DND-41 (cell line): ENCODE measurements around the gene COX14.
"Not testable (repeated sequence)": the region's sequence is repeated elsewhere in the genome, so short reads cannot be mapped to it uniquely, and the experiment has no call there.

Experiments used
- ATAC-seq: fragments of 200-7000 bp; cut with Tn5 transposase; 3 replicates; pipeline ENCODE4 v1.9.1; 2021; ENCODE audit warnings: low read depth; ENCODE audit not compliant: insufficient read depth
- DNase-seq: peaks from one replicate; pipeline ENCODE4 v3.0.0-alpha.2; 2020
- H2AFZ ChIP-seq: 2 replicates; pipeline ENCODE4 v1.6.0; 2012; ENCODE audit warnings: low read depth, low read length
- H3K27ac ChIP-seq: 2 replicates; pipeline ENCODE4 v1.5.1; 2012; ENCODE audit warnings: low read length, inconsistent platforms
- H3K27me3 ChIP-seq: fragments of 200-600 bp; sonication (generic); 2 replicates; pipeline ENCODE4 v1.6.0; 2012; ENCODE audit warnings: low read length, mild to moderate bottlenecking, inconsistent platforms; ENCODE audit not compliant: insufficient read depth, poor library complexity
- H3K36me3 ChIP-seq: 2 replicates; pipeline ENCODE4 v1.5.1; 2012; ENCODE audit warnings: low read length, inconsistent platforms; ENCODE audit not compliant: insufficient read depth
- H3K4me1 ChIP-seq: 2 replicates; pipeline ENCODE4 v1.5.1; 2012; ENCODE audit warnings: mild to moderate bottlenecking, low read length; ENCODE audit not compliant: insufficient read depth
- H3K4me2 ChIP-seq: 2 replicates; pipeline ENCODE4 v1.6.0; 2012; ENCODE audit warnings: mild to moderate bottlenecking, moderate library complexity, low read length, inconsistent platforms; ENCODE audit not compliant: insufficient read depth
- H3K4me3 ChIP-seq, 2 experiments: fragments of 200-600 bp in 1 of 2; shearing (Covaris generic) in 1 of 2; 2 replicates each; pipeline ENCODE4 v1.5.1; 2012 to 2016; ENCODE audit warnings: inconsistent platforms in 2 of 2, low read length in 2 of 2, mild to moderate bottlenecking in 2 of 2, low read depth in 1 of 2, moderate library complexity in 1 of 2
- H3K79me2 ChIP-seq: 2 replicates; pipeline ENCODE4 v1.6.0; 2012; ENCODE audit warnings: low read length, inconsistent platforms; ENCODE audit not compliant: insufficient read depth
- H3K9ac ChIP-seq: 2 replicates; pipeline ENCODE4 v1.6.0; 2012; ENCODE audit warnings: low read depth, mild to moderate bottlenecking, inconsistent platforms, low read length, moderate library complexity
- H3K9me3 ChIP-seq: 2 replicates; pipeline ENCODE4 v1.5.1; 2012; ENCODE audit warnings: low read length, moderate library complexity, mild to moderate bottlenecking, inconsistent platforms; ENCODE audit not compliant: insufficient read depth, severe bottlenecking
- H4K20me1 ChIP-seq: 2 replicates; pipeline ENCODE4 v1.6.0; 2012; ENCODE audit warnings: low read length; ENCODE audit not compliant: insufficient read depth
- CTCF ChIP-seq: IDR thresholded peaks from 2 replicates; pipeline ENCODE4 v1.5.1; 2012; ENCODE audit warnings: borderline replicate concordance, low read length, moderate library complexity, mild to moderate bottlenecking; ENCODE audit not compliant: poor library complexity, severe bottlenecking; ENCODE audit errors: extremely low read depth
- EZH2 ChIP-seq: IDR thresholded peaks from 3 replicates; pipeline ENCODE4 v1.6.1; 2012; ENCODE audit warnings: borderline replicate concordance, low read depth, mild to moderate bottlenecking, moderate library complexity, low read length, inconsistent platforms; ENCODE audit not compliant: severe bottlenecking

COX14 gene

GRCh38 chr12:50082644-50083043, 29.4 kb upstream of the COX14 start:
- Histone ChIP-seq H3K9ac (no peak overlapping the region), H3K36me3 (peaks cover 18% of the 10 kb centered on the region), H3K27me3 (no peaks in the 10 kb centered on the region), H3K4me1 (peaks cover 35% of the 10 kb centered on the region), H3K27ac (no peak overlapping the region), H2AFZ (no peak overlapping the region), H3K9me3 (no peaks in the 10 kb centered on the region), H4K20me1 (peaks cover 14% of the 10 kb centered on the region), H3K4me3 (no peak overlapping the region), H3K4me2 (no peak overlapping the region), H3K79me2 (peaks cover 33% of the 10 kb centered on the region)
- DNase-seq = no peak
- no peak for ATAC-seq
- TF ChIP-seq CTCF (no peak), EZH2 (no peak)

GRCh38 chr12:50083301-50083700, 28.7 kb upstream of the COX14 start:
- Histone ChIP-seq H3K79me2 (peaks cover 33% of the 10 kb centered on the region), H3K4me1 (peaks cover 41% of the 10 kb centered on the region), H2AFZ (peak overlapping the region; percentile 41; the same call in 1 of the 2 replicates), H3K4me2 (peak overlapping the region; percentile 75), H3K9ac (no peak overlapping the region), H3K27ac (peak overlapping the region; percentile 3; the same call in 1 of the 2 replicates), H4K20me1 (peaks cover 14% of the 10 kb centered on the region), H3K36me3 (peaks cover 25% of the 10 kb centered on the region), H3K4me3 (no peak overlapping the region), H3K9me3 (no peaks in the 10 kb centered on the region), H3K27me3 (no peaks in the 10 kb centered on the region)
- TF ChIP-seq EZH2 (no peak), CTCF (no peak)
- no peak for ATAC-seq
- DNase-seq = no peak

GRCh38 chr12:50084409-50084774, 27.6 kb upstream of the COX14 start:
- Histone ChIP-seq H3K9ac (peak overlapping the region; percentile 79), H4K20me1 (peaks cover 22% of the 10 kb centered on the region), H3K4me2 (peak overlapping the region; percentile 75), H2AFZ (peak overlapping the region; percentile 99), H3K36me3 (peaks cover 35% of the 10 kb centered on the region), H3K4me3 (peak overlapping the region; percentile 80 to 98), H3K79me2 (peaks cover 44% of the 10 kb centered on the region), H3K27ac (peak overlapping the region; percentile 88), H3K4me1 (peaks cover 43% of the 10 kb centered on the region)
- peak; percentile 28 for DNase-seq
- not testable (repeated sequence) for H3K27me3 ChIP-seq, ATAC-seq, H3K9me3 ChIP-seq

GRCh38 chr12:50084775-50085614, 27.0 kb upstream of the COX14 start, which contains the start of gene SMARCD1:
Gene SMARCD1, plus strand, starts transcription at chr12:50085342. Its CDS starts 28 bp downstream, at chr12:50085370.
- peaks cover 43% of the 10 kb centered on the region for H3K4me1 ChIP-seq
- ATAC-seq = peak; percentile 91
- H3K27ac ChIP-seq = peak within 1 kb of the TSS; percentile 88
- H3K79me2 ChIP-seq = peaks cover 49% of the 10 kb centered on the region
- H3K9me3 ChIP-seq = no peaks in the 10 kb centered on the region
- H3K4me3 ChIP-seq = peak within 1 kb of the TSS; percentile 80 to 98
- H3K4me2 ChIP-seq = peak within 1 kb of the TSS; percentile 97
- peaks cover 41% of the 10 kb centered on the region for H3K36me3 ChIP-seq
- TF ChIP-seq CTCF = peak; percentile 87
- TF ChIP-seq EZH2 = no peak
- peak within 1 kb of the TSS; percentile 99 for H2AFZ ChIP-seq
- DNase-seq = peak; percentile 95
- H3K27me3 ChIP-seq = no peaks in the 10 kb centered on the region
- peaks cover 26% of the 10 kb centered on the region for H4K20me1 ChIP-seq
- peak within 1 kb of the TSS; percentile 79 for H3K9ac ChIP-seq
